Measurements from ENCODE around the gene TULP3.

TULP3 gene

DNA sequence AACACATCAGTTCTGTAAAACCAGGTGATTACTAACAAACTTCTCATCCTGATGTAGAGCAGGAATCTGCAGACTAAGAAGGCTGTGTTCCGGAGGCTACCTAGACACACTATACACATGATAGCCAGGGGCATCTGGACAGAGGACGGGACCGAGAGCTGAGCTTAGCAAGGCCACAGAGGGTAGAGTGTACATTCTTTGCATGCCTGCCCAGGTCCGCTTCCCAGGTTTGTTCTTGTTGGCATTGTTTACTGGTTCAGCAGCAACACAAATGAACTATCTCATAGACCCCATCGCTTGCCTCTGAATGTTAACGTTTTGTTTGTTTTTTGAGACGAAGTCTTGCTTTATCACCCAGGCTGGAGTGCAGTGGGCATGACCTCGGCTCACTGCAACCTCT is 50.8 kb downstream of the TULP3 start:
- TF ChIP-seq, protein P1, sequence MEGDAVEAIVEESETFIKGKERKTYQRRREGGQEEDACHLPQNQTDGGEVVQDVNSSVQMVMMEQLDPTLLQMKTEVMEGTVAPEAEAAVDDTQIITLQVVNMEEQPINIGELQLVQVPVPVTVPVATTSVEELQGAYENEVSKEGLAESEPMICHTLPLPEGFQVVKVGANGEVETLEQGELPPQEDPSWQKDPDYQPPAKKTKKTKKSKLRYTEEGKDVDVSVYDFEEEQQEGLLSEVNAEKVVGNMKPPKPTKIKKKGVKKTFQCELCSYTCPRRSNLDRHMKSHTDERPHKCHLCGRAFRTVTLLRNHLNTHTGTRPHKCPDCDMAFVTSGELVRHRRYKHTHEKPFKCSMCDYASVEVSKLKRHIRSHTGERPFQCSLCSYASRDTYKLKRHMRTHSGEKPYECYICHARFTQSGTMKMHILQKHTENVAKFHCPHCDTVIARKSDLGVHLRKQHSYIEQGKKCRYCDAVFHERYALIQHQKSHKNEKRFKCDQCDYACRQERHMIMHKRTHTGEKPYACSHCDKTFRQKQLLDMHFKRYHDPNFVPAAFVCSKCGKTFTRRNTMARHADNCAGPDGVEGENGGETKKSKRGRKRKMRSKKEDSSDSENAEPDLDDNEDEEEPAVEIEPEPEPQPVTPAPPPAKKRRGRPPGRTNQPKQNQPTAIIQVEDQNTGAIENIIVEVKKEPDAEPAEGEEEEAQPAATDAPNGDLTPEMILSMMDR (IDR thresholded peaks at IDR 0.05; ENCODE audit: insufficient read depth, missing control alignments): no peak
- DNase-seq (ENCODE audit: insufficient read length, low spot score): no peak
- FAIRE-seq: no peak

DNA sequence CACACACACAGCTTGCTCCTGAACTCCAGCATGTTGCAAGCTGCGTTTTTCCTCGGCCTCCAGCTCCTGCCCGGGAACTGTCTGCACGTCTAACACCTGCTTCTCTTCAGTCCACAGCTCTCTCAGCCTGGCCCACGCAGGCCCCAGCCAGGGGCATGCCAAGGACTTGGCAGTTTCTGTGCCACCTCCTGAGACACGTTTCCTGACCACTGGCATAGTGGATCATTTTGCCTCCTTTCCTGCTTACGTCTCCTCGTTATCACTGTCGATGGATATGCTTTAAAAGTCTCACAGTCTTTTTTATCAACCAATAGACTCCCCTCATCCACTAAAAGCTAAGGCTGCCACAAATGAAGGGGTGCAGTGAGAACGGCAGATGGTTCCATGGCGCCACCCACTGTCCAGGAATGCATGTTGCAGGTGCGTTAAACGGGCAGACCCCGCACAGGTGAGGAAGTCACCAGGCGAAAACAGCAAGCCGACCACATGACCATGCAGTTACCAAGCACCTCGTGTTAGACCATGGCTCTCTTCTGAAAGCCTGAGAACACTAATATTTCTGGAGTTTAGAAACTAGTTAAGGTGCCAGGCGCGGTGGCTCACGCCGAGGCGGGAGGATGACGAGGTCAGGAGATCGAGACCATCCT is 53.8 kb downstream of the TULP3 start:
- TF ChIP-seq, protein P1 (IDR thresholded peaks at IDR 0.05; ENCODE audit: insufficient read depth, missing control alignments): peak; percentile 86
- DNase-seq (ENCODE audit: insufficient read length, low spot score) (no peak), FAIRE-seq (no peak)

DNA sequence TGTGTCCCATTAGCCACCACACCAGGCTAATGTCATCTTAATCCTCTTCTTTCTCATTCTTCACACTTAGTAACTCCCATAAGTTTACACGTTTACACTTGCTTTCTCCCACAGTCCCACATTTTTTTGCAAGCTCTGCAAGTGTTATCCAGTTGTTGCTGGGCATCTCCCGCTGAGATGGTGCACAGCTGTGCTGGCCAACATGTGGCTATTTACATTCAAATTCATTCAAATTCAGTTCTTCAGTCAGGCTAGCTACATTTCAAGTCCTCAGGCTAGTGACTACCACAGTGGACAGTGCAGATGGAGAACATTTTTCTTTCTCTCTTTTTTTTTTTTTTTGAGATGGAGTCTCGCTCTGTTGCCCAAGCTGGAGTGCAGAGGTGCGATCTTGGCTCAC is 58.7 kb downstream of the TULP3 start:
- TF ChIP-seq, protein P1 (IDR thresholded peaks at IDR 0.05; ENCODE audit: insufficient read depth, missing control alignments): no peak
- no peak for DNase-seq (ENCODE audit: insufficient read length, low spot score)
- FAIRE-seq: no peak

DNA sequence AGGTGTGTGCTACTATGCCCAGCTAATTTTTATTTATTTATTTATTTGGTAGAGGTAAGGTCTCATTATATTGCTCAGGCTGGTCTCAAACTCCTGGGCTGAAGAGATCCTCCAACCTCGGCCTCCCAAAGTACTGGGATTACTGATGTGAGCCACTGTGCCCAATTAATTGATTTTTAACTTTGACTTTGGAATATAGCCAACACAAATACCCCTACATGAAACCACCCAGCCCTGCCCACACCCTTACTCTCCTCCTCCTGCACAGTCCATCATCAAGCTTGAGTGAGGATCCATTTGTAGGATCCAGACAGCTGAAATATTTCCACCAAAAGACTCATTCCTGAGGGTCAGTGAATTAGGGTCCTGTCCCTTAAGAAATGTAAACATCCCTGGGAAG is 65.2 kb downstream of the TULP3 start:
- TF ChIP-seq, protein P1 (IDR thresholded peaks at IDR 0.05; ENCODE audit: insufficient read depth, missing control alignments): no peak
- FAIRE-seq: no peak
- no peak for DNase-seq (ENCODE audit: insufficient read length, low spot score)

DNA sequence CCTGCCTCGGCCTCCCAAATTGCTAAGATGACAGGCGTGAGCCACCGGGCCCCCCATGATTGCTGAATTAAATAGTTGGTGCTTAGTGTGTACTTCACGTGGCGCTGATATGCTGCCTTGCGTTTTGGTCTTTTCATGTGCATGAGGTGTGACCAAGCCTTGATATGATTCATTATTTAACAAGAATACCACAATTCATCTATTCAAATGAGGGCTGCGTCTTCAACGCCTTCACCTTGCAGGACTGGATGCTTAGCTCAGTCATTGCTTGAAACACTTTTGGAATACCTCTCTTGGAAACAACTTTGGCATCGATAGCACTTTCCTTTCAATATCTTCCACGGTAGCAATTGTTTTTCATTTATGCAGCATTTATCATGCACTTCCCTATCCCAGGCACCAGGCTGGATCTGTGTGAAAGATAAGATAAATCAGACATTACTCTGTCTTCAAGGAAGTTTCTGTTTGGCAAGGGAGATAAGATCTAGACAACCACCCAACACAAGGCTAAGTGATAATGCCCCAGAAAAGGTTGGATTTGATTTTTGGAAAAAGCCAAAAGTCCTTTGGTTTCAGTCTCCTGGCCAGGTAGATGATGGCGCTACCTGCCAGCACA is 67.2 kb downstream of the TULP3 start:
- FAIRE-seq (no peak), DNase-seq (ENCODE audit: insufficient read length, low spot score) (no peak)
- TF ChIP-seq, protein P1 (IDR thresholded peaks at IDR 0.05; ENCODE audit: insufficient read depth, missing control alignments): no peak

DNA sequence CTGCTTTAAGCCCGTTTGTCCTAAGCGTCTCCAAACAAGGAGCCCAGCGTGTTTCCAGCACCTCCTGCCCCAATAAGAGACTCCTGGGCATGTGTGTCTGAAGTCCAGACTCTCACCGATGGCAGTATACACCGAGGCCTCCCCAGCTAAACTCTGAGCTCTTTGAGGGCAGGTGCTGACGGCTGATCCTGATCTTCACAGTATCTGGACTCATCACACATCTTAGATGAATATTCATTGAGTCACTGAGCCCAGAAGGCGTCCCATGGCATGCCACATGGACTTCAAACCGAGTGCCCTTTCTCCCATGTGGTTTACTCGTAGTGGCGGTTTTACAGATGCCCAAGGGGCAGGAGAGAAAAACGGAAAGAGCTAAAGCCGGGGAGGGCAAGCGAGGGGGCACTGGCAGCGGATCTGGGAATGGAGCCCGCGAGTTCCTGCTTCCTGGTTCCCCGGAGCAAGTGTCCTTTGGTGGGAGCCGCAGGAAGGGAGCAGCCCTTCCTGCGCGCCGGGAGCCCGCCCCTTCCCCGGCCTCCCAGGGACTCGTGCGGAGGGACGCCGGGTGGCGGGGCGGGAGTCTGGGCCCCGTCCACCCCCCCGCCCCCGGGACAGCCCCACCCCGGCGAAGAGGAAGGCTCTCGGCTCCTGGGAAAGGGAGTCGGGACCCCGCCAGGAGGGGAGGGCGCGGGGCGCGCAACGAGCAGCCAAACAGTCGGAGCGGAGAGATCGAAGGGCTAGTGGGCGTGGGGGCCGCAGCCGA is 67.9 kb downstream of the TULP3 start:
- no peak for FAIRE-seq
- DNase-seq (ENCODE audit: insufficient read length, low spot score): peak; percentile 84
- TF ChIP-seq, protein P1 (IDR thresholded peaks at IDR 0.05; ENCODE audit: insufficient read depth, missing control alignments): no peak

DNA sequence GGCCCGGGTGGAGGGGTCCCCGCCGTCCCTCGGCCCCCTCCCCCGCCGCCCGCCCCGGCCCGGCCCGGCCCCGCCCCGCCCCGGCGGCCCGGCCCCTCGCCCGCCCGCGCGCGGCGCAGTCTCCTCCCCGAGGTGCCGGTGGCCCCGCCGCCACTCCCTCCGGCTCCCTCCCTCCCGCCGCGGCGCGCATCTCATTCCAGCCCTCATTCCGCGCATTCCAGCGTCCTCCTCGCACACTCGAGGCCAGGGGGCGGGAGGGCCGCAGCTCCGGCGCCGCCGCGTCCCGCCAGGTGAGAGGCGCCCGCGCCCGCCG is 68.5 kb downstream of the TULP3 start, which contains the start of gene TEAD4:
TSS of gene TEAD4 (plus strand) at position 206 of the 313 bp plus-strand sequence.
- DNase-seq (ENCODE audit: insufficient read length, low spot score) (peak; percentile 69), FAIRE-seq (no peak)
- TF ChIP-seq, protein P1 (IDR thresholded peaks at IDR 0.05; ENCODE audit: insufficient read depth, missing control alignments): no peak

All from D721Med (cell line).